ENCODE data around the gene STARD3. TPM values are rescaled to one million over a fixed set of nuclear protein-coding genes. Genes with fewer than 3 reads are reported as not detected.
"Not testable (repeated sequence)": the region's sequence is repeated elsewhere in the genome, so short reads cannot be mapped to it uniquely, and the experiment has no call there.

The STARD3 gene
- total RNA-seq, 2 experiments from 2014 or later, result 70.5 to 75.7 TPM

DNA sequence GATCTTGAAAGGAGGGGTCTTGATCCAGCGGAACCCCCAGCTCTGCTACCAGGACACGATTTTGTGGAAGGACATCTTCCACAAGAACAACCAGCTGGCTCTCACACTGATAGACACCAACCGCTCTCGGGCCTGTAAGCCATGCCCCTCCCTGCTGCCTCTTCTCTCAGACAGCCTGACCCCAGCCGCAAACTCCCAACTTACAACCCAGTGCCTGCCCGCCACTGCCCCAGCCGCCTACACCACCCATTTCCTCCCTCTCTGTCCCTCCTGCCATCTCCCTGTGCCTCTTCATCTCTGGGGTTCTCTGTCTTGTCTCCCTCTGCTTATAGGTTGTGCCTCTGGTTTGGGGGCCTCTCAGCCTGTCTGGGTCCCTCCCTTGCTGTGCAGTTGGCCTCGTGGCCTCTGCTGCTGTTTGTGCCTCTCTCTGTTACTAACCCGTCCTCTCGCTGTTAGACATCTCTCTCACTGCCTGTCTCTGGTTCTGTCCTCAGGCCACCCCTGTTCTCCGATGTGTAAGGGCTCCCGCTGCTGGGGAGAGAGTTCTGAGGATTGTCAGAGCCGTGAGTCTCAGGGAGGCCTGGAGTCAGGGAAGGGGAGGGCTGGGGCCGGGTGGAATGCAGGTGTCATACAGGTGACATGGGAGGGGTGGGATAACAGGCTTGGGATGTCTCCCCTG, 72.5 kb downstream of the STARD3 start:
- Mint-ChIP-seq H3K27ac (no peak overlapping the region), H3K27me3 (no peaks in the 10 kb centered on the region), H3K9me3 (ENCODE audit: low read depth) (no peaks in the 10 kb centered on the region), H3K4me1 (peaks cover 11% of the 10 kb centered on the region), H3K4me3 (no peak overlapping the region), H3K36me3 (no peaks in the 10 kb centered on the region)
- ATAC-seq (no peak), DNase-seq (no peak)
- CTCF ChIA-PET, result interaction anchor here (2.3 kb wide), 1 partner anchor 88 kb away, joined by 6 read pairs; no protein-coding TSS in a partner anchor

DNA sequence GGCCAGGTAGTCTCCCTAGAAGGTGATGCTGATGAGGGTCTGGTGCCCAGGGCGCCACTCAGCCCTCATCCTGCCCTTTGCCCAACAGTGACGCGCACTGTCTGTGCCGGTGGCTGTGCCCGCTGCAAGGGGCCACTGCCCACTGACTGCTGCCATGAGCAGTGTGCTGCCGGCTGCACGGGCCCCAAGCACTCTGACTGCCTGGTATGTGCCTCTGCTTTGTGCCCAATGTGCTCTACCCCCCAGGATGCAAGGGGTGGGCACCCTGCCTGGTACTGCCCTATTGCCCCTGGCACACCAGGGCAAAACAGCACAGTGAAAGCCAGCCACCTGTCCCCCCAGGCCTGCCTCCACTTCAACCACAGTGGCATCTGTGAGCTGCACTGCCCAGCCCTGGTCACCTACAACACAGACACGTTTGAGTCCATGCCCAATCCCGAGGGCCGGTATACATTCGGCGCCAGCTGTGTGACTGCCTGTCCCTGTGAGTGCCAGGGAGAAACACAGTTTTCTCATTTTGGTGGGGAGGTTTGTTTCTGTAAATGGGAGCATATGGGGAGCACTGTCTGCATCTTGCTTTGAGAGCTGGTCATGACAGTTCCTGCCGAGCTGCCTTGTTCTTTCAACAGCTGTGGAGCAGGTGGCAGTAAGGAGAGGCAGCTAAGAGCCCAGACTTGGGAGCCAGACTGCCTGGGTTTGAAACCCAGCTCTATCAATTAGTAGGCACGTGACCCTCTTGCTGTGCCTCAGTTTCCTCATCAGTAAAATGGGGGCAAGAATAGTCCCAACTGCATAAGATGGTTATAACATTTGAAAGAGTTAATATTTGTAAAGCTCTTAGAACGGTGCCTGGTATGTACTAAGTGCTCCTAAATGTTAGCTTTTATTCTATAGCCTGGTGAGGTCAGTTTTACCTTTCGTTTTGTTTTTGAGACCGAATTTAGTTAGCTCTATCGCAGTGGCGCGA, 73.3 kb downstream of the STARD3 start:
- Mint-ChIP-seq H3K36me3 (no peaks in the 10 kb centered on the region), H3K27ac (no peak overlapping the region), H3K4me1 (peaks cover 11% of the 10 kb centered on the region), H3K27me3 (no peaks in the 10 kb centered on the region), H3K9me3 (ENCODE audit: low read depth) (no peaks in the 10 kb centered on the region), H3K4me3 (no peak overlapping the region)
- CTCF ChIA-PET, result interaction anchor here (0.5 to 1.7 kb wide), 3 partner anchors 11 to 21 kb away, joined by 3 to 4 read pairs (median 3); no protein-coding TSS in a partner anchor
- ATAC-seq (no peak), DNase-seq (no peak)

DNA sequence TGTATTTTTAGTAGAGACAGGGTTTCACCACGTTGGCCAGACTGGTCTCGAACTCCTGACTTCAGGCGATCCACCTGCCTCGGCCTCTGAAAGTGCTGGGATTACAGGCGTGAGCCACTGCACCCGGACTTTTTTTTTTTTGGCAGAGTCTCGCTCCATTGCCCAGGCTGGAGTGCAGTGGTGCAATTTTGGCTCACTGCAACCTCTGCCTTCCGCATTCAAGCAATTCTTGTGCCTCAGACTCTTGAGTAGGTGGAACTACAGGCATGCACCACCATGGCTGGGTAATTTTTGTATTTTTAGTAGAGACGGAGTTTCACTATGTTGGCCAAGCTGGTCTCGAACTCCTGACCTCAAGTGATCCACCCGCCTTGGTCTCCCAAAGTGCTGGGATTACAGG, 74.1 kb downstream of the STARD3 start:
- DNase-seq; H3K9me3 Mint-ChIP-seq (ENCODE audit: low read depth); H3K36me3 Mint-ChIP-seq; ATAC-seq; H3K27ac Mint-ChIP-seq; H3K27me3 Mint-ChIP-seq; H3K4me3 Mint-ChIP-seq: not testable (repeated sequence)
- peaks cover 11% of the 10 kb centered on the region for H3K4me1 Mint-ChIP-seq
- CTCF ChIA-PET, result interaction anchor here (0.5 to 1.7 kb wide), 3 partner anchors 10 to 20 kb away, joined by 3 to 4 read pairs (median 3); no protein-coding TSS in a partner anchor

DNA sequence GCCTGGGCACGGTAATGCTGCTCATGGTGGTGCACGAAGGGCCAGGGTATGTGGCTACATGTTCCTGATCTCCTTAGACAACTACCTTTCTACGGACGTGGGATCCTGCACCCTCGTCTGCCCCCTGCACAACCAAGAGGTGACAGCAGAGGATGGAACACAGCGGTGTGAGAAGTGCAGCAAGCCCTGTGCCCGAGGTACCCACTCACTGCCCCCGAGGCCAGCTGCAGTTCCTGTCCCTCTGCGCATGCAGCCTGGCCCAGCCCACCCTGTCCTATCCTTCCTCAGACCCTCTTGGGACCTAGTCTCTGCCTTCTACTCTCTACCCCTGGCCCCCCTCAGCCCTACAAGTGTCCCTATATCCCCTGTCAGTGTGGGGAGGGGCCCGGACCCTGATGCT, 74.9 kb downstream of the STARD3 start:
- H3K27me3 Mint-ChIP-seq, result no peaks in the 10 kb centered on the region
- DNase-seq (no peak), ATAC-seq (no peak)
- CTCF ChIA-PET, result interaction anchor here (1.5 kb wide), 1 partner anchor 19 kb away, joined by 3 read pairs; the partner anchor contains the start of gene MIEN1
- no peaks in the 10 kb centered on the region for H3K9me3 Mint-ChIP-seq (ENCODE audit: low read depth)
- no peak overlapping the region for H3K4me3 Mint-ChIP-seq
- H3K4me1 Mint-ChIP-seq, result peaks cover 8% of the 10 kb centered on the region
- no peaks in the 10 kb centered on the region for H3K36me3 Mint-ChIP-seq
- no peak overlapping the region for H3K27ac Mint-ChIP-seq

Other genes starting within 250 kb of the STARD3 start
- 10 to 100 TPM; 12.9 to 14.1 TPM for gene FBXL20, start 235.5 kb upstream of the STARD3 start, total RNA-seq
- gene MED1, start 185.9 kb upstream of the STARD3 start, total RNA-seq, result 10 to 100 TPM; 53.2 to 73.0 TPM
- gene CDK12, start 175.7 kb upstream of the STARD3 start, total RNA-seq, result 10 to 100 TPM; 84.4 to 97.3 TPM
- not detected for gene NEUROD2, start 29.2 kb upstream of the STARD3 start, total RNA-seq
- gene PPP1R1B, start 10.2 kb upstream of the STARD3 start, total RNA-seq, result not detected
- 1 to 10 TPM; 1.1 to 1.3 TPM for gene TCAP, start 28.2 kb downstream of the STARD3 start, total RNA-seq
- gene PNMT, start 31.3 kb downstream of the STARD3 start, total RNA-seq, result not detected
- 10 to 100 TPM; 10.5 to 13.8 TPM for gene PGAP3, start 50.9 kb downstream of the STARD3 start, total RNA-seq
- 1 to 10 TPM; 3.5 to 4.7 TPM for gene ERBB2, start 62.9 kb downstream of the STARD3 start, total RNA-seq
- 10 to 100 TPM; 45.9 to 46.8 TPM for gene MIEN1, start 93.4 kb downstream of the STARD3 start, total RNA-seq
- gene GRB7, start 100.8 kb downstream of the STARD3 start, total RNA-seq, result under 1 TPM in 1 of 2 experiments, not detected in 1; 0.19 TPM
- gene IKZF3, start 227.2 kb downstream of the STARD3 start, total RNA-seq, result 100 to 1,000 TPM in 1 of 2 experiments, 10 to 100 TPM in 1; 70.8 to 119 TPM
- gene ZPBP2, start 231.1 kb downstream of the STARD3 start, total RNA-seq, result under 1 TPM in 1 of 2 experiments, not detected in 1; 0.19 TPM

Data from activated CD8-positive, alpha-beta memory T cell treated with anti-CD3 and anti-CD28 coated beads, Interleukin-2, amount 10 ng/mL, durations not matched to agents 7 days and 5 days (primary cell).